GM12864 (cell line): Measurements from ENCODE around the gene SYCP2.

Experiments
- DNase-seq: peaks from one replicate; pipeline ENCODE4 v3.0.0-alpha.2; 2011; ENCODE audit warnings: low read depth
- H3K4me3 ChIP-seq: 2 replicates; pipeline ENCODE4 v1.5.1; 2011; ENCODE audit warnings: mild to moderate bottlenecking, low read depth, low read length, control low read depth
- CTCF ChIP-seq: IDR thresholded peaks from 2 replicates; pipeline ENCODE4 v1.5.1; 2011; ENCODE audit warnings: low read depth, mild to moderate bottlenecking, moderate library complexity, low read length, control low read depth, inconsistent platforms; ENCODE audit errors: missing control alignments

The SYCP2 gene

GRCh38 chr20:59888050-59888449 is 45.4 kb downstream of the SYCP2 start:
- H3K4me3 ChIP-seq, result no peak overlapping the region
- no peak for DNase-seq
- TF ChIP-seq CTCF, result no peak

- DNase-seq, result no peak
- H3K4me3 ChIP-seq, result no peak overlapping the region
- TF ChIP-seq CTCF, result no peak
Measured at GRCh38 chr20:59884494-59884893, 48.9 kb downstream of the SYCP2 start.

- no peak for TF ChIP-seq CTCF
- H3K4me3 ChIP-seq, result no peak overlapping the region
- DNase-seq, result no peak
Measured at GRCh38 chr20:59880198-59880597, 53.2 kb downstream of the SYCP2 start.

- no peak for DNase-seq
- no peak overlapping the region for H3K4me3 ChIP-seq
- no peak for TF ChIP-seq CTCF
Measured at GRCh38 chr20:59873409-59873808, 60.0 kb downstream of the SYCP2 start.

GRCh38 chr20:59871096-59871495 is 62.3 kb downstream of the SYCP2 start:
- no peak overlapping the region for H3K4me3 ChIP-seq
- TF ChIP-seq CTCF, result no peak
- no peak for DNase-seq

GRCh38 chr20:59866338-59866737 is 67.1 kb downstream of the SYCP2 start:
- no peak for DNase-seq
- H3K4me3 ChIP-seq, result no peak overlapping the region
- TF ChIP-seq CTCF, result no peak

- H3K4me3 ChIP-seq, result no peak overlapping the region
- no peak for DNase-seq
- no peak for TF ChIP-seq CTCF
Measured at GRCh38 chr20:59864726-59865125, 68.7 kb downstream of the SYCP2 start.
